NCI-H146 treated with DMSO at 0.1 percent for 48 hours (cell line): ENCODE measurements around the gene TRIM16.
A peak's percentile ranks its signal among the peaks of the same experiment; 100 is the strongest.
"Not testable (repeated sequence)": the region's sequence is repeated elsewhere in the genome, so short reads cannot be mapped to it uniquely, and the experiment has no call there.

Source experiments
- DNase-seq: peaks from one replicate; lab custom pipeline; 2025; ENCODE audit not compliant: unreplicated experiment; lab: John Stamatoyannopoulos, UW

The TRIM16 gene

GRCh38 chr17:15659236-15659635 is 24.9 kb downstream of the TRIM16 start:
- no peak for DNase-seq

DNA sequence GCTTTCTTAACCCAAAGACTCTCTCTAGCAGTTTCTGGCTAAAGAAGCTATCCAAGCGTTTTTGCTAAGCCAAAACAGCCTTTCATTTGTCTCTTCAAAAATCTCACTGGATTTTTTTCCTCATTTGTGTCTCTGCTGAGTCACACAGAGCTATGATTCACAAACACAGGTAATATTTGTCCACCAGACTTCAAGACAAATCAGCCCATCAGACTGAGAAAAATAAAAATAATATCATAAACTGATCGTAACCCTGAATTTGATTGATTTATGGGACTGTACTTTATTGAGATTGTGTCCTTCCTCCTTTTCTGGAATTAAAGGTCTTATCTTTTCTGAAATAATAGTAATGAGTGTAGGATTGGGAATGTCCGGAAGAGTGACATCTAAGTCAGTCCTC is 25.8 kb downstream of the TRIM16 start:
- DNase-seq: no peak

DNA sequence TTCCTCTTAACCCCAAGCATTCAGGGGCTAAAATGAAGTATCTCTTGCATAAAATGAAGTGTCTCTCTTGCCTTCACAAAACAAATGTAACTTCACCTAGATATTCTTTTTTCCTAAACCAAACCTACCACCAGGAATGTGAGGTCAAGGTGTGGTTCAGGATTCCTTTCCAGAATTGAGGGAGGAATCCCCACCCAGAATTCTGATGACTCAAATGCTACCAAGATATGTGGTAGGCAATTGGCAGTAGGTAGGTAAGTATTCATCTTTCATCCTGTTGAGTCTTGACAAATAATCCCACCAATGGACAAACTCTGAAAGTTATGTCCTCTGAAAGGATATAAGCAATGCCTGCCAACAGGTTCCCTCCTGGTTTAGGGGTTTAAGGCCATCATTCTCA is 26.2 kb downstream of the TRIM16 start:
- DNase-seq: no peak

GRCh38 chr17:15654886-15655561 is 29.1 kb downstream of the TRIM16 start:
- no peak for DNase-seq

GRCh38 chr17:15654401-15654800 is 29.7 kb downstream of the TRIM16 start:
- not testable (repeated sequence) for DNase-seq

DNA sequence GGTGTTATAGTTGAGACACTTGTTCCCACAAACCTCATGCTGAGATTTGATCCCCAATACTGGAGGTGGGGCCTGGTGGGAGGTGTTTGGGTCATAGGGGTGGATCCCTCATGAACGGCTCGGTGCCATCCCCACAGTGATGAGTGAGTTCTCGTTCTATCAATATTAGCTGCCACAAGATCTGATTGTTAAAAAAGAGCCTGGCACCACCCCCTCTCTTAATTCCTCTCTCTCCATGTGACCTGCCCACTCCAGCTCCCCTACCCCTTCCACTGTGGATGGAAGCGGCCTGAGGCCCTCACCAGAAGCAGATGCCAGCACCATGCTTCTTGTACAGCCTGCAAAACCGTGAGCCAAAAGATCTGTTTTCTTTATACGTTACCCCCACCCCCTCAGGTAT is 31.2 kb downstream of the TRIM16 start:
- no peak for DNase-seq

DNA sequence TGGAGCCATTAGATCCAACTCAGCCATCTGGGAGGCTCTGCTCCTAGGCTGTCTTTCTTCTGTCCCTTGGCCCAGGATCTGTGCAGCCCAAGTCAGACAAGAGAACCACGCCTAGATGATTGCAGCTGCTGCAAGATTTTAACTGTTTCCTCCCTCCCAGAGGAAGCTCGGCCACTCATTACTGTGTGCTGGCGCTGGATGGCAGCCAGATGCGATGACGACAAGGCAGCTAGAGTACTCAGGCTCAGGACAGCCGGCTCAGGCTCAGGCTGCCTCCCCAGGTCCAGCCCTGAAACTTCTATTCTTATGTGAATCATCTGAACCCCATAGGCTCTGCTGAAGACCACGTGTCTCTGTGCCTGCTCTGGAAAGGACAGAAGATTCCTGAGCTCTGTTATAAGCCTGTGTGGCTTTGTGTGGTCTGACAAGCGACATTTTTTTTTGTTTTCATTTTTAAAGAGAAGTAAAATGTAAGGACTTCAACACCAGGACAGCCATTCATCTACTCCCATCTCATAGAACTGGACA is 32.5 kb downstream of the TRIM16 start:
- peak; percentile 49 for DNase-seq

DNA sequence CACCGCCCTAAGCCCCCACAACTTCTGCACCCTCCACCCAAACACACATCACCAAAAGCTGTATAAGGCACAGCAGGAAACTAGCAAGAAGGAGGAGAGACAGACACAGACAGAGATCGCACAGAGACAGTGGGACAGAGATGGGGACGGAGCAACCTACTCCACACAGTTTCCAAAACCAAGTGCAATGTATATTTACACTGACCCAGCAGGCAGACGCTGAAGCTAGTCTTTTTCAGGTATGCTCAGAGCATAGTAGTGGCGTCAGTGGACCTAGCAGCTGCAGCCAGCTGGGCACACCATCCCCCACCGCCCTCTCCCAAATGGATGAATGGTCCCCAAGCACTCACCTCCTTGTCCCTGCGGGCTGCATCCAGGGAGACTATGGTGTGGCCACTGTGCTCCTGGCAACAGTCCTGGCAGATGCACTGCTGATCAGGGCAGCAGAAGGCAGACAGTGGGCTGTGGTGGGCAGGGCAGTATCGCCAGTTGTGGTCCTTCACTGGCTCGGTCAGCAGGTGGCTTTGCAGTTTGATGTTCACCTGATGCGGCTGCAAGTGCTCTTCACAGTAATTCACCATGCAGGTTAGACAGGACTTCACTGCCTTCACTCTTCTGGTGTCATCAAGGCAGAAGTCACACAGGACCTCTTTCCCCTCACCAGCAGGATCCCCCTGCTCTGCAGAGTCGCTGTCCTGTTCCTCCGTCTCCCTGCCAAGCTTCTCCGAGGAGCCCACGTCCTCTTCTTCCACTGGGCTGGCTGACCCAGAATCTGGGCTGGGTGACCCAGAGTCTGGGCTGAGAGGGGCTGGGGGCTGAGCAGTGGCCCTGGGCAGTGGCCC is 33.1 kb downstream of the TRIM16 start:
- peak; percentile 8 for DNase-seq

DNA sequence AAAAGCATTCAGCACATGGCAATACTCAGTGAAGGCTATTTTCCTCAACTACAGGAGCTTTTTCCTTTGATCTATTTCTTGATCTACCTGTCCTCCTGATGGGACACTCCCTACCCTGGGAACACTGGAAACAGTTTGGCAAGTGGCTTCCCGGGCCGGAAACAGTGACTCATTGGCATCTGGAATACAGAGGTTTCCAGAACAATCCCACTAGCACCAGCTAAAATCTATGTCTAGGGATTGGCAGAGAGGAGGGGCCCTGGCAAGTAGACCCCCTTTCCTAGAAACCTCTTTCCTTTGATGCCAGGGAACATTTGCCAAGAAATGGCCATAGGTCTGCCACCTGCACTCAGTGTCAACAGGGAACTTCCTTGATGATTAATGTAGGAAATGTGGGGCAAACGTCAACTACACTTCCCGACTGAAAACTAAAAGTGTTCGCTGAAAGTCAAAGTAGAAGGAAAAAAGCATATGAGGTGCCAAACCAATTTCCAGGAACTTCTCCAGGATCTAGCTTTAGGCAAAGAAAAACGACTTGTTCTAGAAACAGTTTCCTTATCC is 34.2 kb downstream of the TRIM16 start:
- no peak for DNase-seq

GRCh38 chr17:15648386-15648785 is 35.7 kb downstream of the TRIM16 start:
- DNase-seq: no peak

GRCh38 chr17:15645942-15646312 is 38.2 kb downstream of the TRIM16 start:
- peak; percentile 46 for DNase-seq

- DNase-seq: peak; percentile 73
These were observed 38.8 kb downstream of the TRIM16 start for GRCh38 chr17:15645099-15645941.

GRCh38 chr17:15642505-15643251 is 41.4 kb downstream of the TRIM16 start:
- not testable (repeated sequence) for DNase-seq

- not testable (repeated sequence) for DNase-seq
These were observed 42.1 kb downstream of the TRIM16 start for GRCh38 chr17:15642014-15642413.

DNA sequence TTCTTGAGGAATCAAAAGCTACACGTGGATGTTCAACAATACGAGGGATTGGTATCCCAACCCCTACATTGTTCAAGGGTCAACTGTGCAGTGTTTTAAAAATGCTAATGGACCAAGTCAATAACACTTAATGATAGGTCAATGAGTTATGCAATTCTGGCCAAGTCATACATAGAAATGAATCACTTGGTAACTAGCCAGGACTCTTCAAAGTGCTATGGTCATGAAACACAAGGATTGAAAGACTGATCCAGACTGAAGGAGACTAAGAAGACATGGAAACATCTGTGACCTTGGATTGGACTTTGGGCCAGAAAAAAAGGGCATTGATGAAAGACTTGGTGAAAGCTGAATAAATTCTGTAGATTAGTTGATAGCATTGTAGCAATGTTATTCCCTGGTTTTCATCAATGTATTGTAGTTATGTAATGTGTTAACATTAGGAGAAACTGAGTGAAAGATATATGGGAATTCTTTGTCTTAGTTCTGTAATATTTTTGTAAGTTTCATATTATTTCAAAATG is 53.1 kb downstream of the TRIM16 start:
- not testable (repeated sequence) for DNase-seq

GRCh38 chr17:15629991-15630390 is 54.1 kb downstream of the TRIM16 start:
- DNase-seq: not testable (repeated sequence)

DNA sequence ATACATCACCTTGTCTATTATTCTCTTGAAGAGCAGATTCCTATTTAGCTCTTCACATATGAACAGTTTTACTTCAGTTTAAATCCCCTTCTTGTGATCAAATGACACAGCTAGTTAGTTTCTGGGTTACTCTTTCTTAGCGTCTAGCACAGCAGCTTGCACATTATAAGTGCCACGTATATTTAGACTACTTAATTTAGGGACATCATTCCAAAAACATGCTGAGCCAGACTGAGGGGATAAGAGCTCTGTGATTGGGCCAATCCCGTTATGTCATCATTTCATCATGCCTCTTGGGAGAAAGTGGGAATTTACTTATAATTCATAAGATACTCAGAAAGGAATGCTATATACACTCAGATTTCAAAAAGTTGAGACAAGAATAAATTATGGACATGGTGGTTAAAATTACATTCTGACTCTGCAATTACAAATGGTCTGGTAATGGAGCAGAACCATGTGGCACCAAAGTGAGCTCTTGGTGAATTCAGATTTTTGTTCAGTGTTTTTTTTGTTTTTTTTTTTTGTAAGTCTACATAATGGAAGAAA is 60.4 kb downstream of the TRIM16 start:
- not testable (repeated sequence) for DNase-seq

GRCh38 chr17:15623255-15623654 is 60.9 kb downstream of the TRIM16 start:
- not testable (repeated sequence) for DNase-seq

GRCh38 chr17:15622124-15622523 is 62.0 kb downstream of the TRIM16 start:
- DNase-seq: not testable (repeated sequence)
